ENCODE results near the gene FOXI2.

The FOXI2 gene

DNA sequence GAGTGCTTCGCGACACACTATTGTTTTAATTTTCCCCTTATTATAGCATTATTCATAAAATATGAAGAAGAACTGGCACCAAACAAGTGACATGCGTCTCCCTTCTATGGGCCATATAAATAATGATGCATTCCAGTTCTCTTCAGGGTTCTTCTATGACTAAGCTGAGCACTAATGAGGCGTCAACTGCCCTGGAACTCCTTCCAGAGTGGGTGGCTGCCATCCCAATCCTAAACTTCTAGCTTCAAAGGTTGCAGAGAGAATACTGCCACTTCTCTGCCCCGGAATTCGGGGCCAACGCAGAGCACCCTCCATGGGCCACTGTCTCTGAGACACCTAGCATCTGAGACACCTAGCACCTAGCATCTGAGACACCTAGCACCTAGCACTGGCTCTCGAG is 37.7 kb upstream of the FOXI2 start:
- no peaks in the 10 kb centered on the region for H3K79me2 ChIP-seq (ENCODE audit: insufficient read depth, low read length)
- H3K4me2 ChIP-seq (ENCODE audit: low read length) = no peak overlapping the region
- H3K27ac ChIP-seq (ENCODE audit: low read depth, low read length, poor library complexity, severe bottlenecking) = no peak overlapping the region
- no peak overlapping the region for H2AFZ ChIP-seq (ENCODE audit: low read length)
- no peak overlapping the region for H3K4me3 ChIP-seq (ENCODE audit: low read depth, low read length, poor library complexity, severe bottlenecking)
- no peaks in the 10 kb centered on the region for H4K20me1 ChIP-seq (ENCODE audit: insufficient read depth, low read length)
- no peaks in the 10 kb centered on the region for H3K4me1 ChIP-seq (ENCODE audit: insufficient read depth, low read length, severe bottlenecking)
- H3K9ac ChIP-seq (ENCODE audit: low read length) = no peak overlapping the region
- H3K9me2 ChIP-seq (ENCODE audit: low read depth, low read length) = no peaks in the 10 kb centered on the region
- H3K27me3 ChIP-seq (ENCODE audit: insufficient read depth, low read length) = no peaks in the 10 kb centered on the region
- no peaks in the 10 kb centered on the region for H3K36me3 ChIP-seq (ENCODE audit: insufficient read depth, low read length)
- TF ChIP-seq, protein P1, sequence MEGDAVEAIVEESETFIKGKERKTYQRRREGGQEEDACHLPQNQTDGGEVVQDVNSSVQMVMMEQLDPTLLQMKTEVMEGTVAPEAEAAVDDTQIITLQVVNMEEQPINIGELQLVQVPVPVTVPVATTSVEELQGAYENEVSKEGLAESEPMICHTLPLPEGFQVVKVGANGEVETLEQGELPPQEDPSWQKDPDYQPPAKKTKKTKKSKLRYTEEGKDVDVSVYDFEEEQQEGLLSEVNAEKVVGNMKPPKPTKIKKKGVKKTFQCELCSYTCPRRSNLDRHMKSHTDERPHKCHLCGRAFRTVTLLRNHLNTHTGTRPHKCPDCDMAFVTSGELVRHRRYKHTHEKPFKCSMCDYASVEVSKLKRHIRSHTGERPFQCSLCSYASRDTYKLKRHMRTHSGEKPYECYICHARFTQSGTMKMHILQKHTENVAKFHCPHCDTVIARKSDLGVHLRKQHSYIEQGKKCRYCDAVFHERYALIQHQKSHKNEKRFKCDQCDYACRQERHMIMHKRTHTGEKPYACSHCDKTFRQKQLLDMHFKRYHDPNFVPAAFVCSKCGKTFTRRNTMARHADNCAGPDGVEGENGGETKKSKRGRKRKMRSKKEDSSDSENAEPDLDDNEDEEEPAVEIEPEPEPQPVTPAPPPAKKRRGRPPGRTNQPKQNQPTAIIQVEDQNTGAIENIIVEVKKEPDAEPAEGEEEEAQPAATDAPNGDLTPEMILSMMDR (IDR thresholded peaks at IDR 0.05; ENCODE audit: low read length) = no peak
- TF ChIP-seq EZH2 (IDR thresholded peaks at IDR 0.05; ENCODE audit: borderline replicate concordance, low read length) = no peak
- H3F3A ChIP-seq (ENCODE audit: insufficient read depth, low read length) = no peaks in the 10 kb centered on the region
- no peaks in the 10 kb centered on the region for H3K9me3 ChIP-seq (ENCODE audit: low read length)

- H3K9ac ChIP-seq (ENCODE audit: low read length) = no peak overlapping the region
- no peak overlapping the region for H2AFZ ChIP-seq (ENCODE audit: low read length)
- TF ChIP-seq EZH2 (IDR thresholded peaks at IDR 0.05; ENCODE audit: borderline replicate concordance, low read length) = no peak
- TF ChIP-seq, protein P1 (IDR thresholded peaks at IDR 0.05; ENCODE audit: low read length) = no peak
- no peaks in the 10 kb centered on the region for H3K27me3 ChIP-seq (ENCODE audit: insufficient read depth, low read length)
- no peaks in the 10 kb centered on the region for H3F3A ChIP-seq (ENCODE audit: insufficient read depth, low read length)
- no peaks in the 10 kb centered on the region for H3K79me2 ChIP-seq (ENCODE audit: insufficient read depth, low read length)
- H3K4me2 ChIP-seq (ENCODE audit: low read length) = no peak overlapping the region
- H3K36me3 ChIP-seq (ENCODE audit: insufficient read depth, low read length) = no peaks in the 10 kb centered on the region
- H3K9me3 ChIP-seq (ENCODE audit: low read length) = no peaks in the 10 kb centered on the region
- no peaks in the 10 kb centered on the region for H3K4me1 ChIP-seq (ENCODE audit: insufficient read depth, low read length, severe bottlenecking)
- no peaks in the 10 kb centered on the region for H3K9me2 ChIP-seq (ENCODE audit: low read depth, low read length)
- H3K27ac ChIP-seq (ENCODE audit: low read depth, low read length, poor library complexity, severe bottlenecking) = no peak overlapping the region
- no peak overlapping the region for H3K4me3 ChIP-seq (ENCODE audit: low read depth, low read length, poor library complexity, severe bottlenecking)
- H4K20me1 ChIP-seq (ENCODE audit: insufficient read depth, low read length) = no peaks in the 10 kb centered on the region
Measured at GRCh38 chr10:127702271-127702670, 34.7 kb upstream of the FOXI2 start.

DNA sequence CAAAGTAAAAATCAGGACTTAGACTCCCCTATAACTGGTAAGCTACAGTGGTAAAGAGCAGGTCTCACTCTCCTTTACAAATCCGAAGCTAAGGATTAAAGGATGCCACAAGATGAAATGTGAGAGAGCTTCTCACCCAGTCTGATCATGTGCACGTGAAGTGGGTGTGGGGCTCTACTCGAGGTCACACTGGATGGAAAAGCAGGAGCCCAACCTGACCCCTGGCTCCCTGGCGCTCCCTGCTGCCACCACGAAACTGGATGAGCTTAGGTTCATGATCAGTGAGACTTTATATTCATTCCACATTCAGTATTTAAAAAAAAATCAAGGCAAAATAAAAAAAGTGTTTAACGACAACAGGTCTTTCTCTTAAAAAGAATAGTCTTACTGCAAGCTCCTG is 21.7 kb upstream of the FOXI2 start:
- Histone ChIP-seq H3K79me2 (ENCODE audit: insufficient read depth, low read length) (no peaks in the 10 kb centered on the region), H3K4me1 (ENCODE audit: insufficient read depth, low read length, severe bottlenecking) (no peaks in the 10 kb centered on the region), H3K9me2 (ENCODE audit: low read depth, low read length) (no peaks in the 10 kb centered on the region), H3K9me3 (ENCODE audit: low read length) (no peaks in the 10 kb centered on the region), H3K4me2 (ENCODE audit: low read length) (no peak overlapping the region), H3K27ac (ENCODE audit: low read depth, low read length, poor library complexity, severe bottlenecking) (no peak overlapping the region), H2AFZ (ENCODE audit: low read length) (no peak overlapping the region), H3K27me3 (ENCODE audit: insufficient read depth, low read length) (no peaks in the 10 kb centered on the region), H3K36me3 (ENCODE audit: insufficient read depth, low read length) (no peaks in the 10 kb centered on the region), H3K9ac (ENCODE audit: low read length) (no peak overlapping the region), H3F3A (ENCODE audit: insufficient read depth, low read length) (no peaks in the 10 kb centered on the region), H4K20me1 (ENCODE audit: insufficient read depth, low read length) (no peaks in the 10 kb centered on the region), H3K4me3 (ENCODE audit: low read depth, low read length, poor library complexity, severe bottlenecking) (no peak overlapping the region)
- TF ChIP-seq EZH2 (IDR thresholded peaks at IDR 0.05; ENCODE audit: borderline replicate concordance, low read length) = no peak
- TF ChIP-seq, protein P1 (IDR thresholded peaks at IDR 0.05; ENCODE audit: low read length) = no peak

All from OCI-LY1 (cell line).